Measurements from ENCODE around the gene DIABLO. TPM values are rescaled to one million over a fixed set of nuclear protein-coding genes. Genes with fewer than 3 reads are reported as not detected.

DIABLO gene
- total RNA-seq, 2 donors from 2014 or later = 15.8 to 28.3 TPM

- Histone ChIP-seq H3K4me1 (no peaks in the 10 kb centered on the region), H3K4me3 (no peak overlapping the region), H3K27me3 (no peaks in the 10 kb centered on the region), H3K27ac (no peak overlapping the region), H3K36me3 (replicated peaks in 1 of 2; ENCODE audit: insufficient read depth in 1 of 2, low read depth in 2 of 2) (no peaks in the 10 kb centered on the region), H3K9me3 (no peaks in the 10 kb centered on the region)
- DNase-seq (no peak), ATAC-seq (no peak)
- TF ChIP-seq CTCF (IDR thresholded peaks at IDR 0.05) (no peak), POLR2A (IDR thresholded peaks at IDR 0.05) (no peak)
- WGBS, 2 donors = 67 to 73% methylated on average over 4 of the region's 4 CpGs
- intact Hi-C loops (cut with DNase I) = no loop called here
Measured at GRCh38 chr12:122159882-122160281, 66.0 kb downstream of the DIABLO start.

- 88 to 90% methylated on average over 7 of the region's 7 CpGs for WGBS, 2 donors
- Histone ChIP-seq H3K36me3 (replicated peaks in 1 of 2; ENCODE audit: insufficient read depth in 1 of 2, low read depth in 2 of 2) (no peaks in the 10 kb centered on the region), H3K9me3 (no peaks in the 10 kb centered on the region), H3K4me3 (no peak overlapping the region), H3K27ac (no peak overlapping the region), H3K4me1 (no peaks in the 10 kb centered on the region), H3K27me3 (no peaks in the 10 kb centered on the region)
- intact Hi-C loops (cut with DNase I) = no loop called here
- TF ChIP-seq POLR2A (IDR thresholded peaks at IDR 0.05) = no peak
- no peak for TF ChIP-seq CTCF (IDR thresholded peaks at IDR 0.05)
- ATAC-seq (no peak), DNase-seq (no peak)
Measured at GRCh38 chr12:122158700-122159285, 67.1 kb downstream of the DIABLO start.

Small RNA genes lying within 50 kb of the gene (small RNA-seq; reads per million reads assigned to genes)
- gene DIABLO = not detected

Other genes starting within 250 kb of the DIABLO start
- 10 to 100 TPM; 19.1 to 25.2 TPM for gene BCL7A, start 204.2 kb downstream of the DIABLO start, total RNA-seq
- 10 to 100 TPM; 43.6 to 84.0 TPM for gene MLXIP, start 147.3 kb downstream of the DIABLO start, total RNA-seq
- gene IL31, start 51.8 kb downstream of the DIABLO start, total RNA-seq = not detected
- 1 to 10 TPM in 1 of 2 donors, not detected in 1; 2.3 TPM for gene LRRC43, start 42.9 kb downstream of the DIABLO start, total RNA-seq
- gene B3GNT4, start 22.3 kb downstream of the DIABLO start, total RNA-seq = not detected
- 1 to 10 TPM; 7.3 to 9.9 TPM for gene VPS33A, start 40.4 kb upstream of the DIABLO start, total RNA-seq
- 10 to 100 TPM; 41.2 to 89.0 TPM for gene CLIP1, start 196.6 kb upstream of the DIABLO start, total RNA-seq

Data from body of pancreas (tissue), 4 donors.